Right lobe of liver (tissue), 6 donors: ENCODE measurements around the gene RADX. TPM values are rescaled to one million over a fixed set of nuclear protein-coding genes. Genes with fewer than 3 reads are reported as not detected.

ENCODE experiments used
- ATAC-seq, 4 donors: fragments of 200-7000 bp; cut with Tn5 transposase; one replicate each; pipeline ENCODE4 v1.9.1; 2020; ENCODE audit warnings: mild to moderate bottlenecking in 4 of 4, moderate library complexity in 4 of 4
- DNase-seq, 3 donors: peaks; one replicate each; pipeline ENCODE4 v3.0.0-alpha.2; 2020
- H3K27ac ChIP-seq, 3 donors: fragments of 200-600 bp; one replicate each; pipeline ENCODE4 v1.8.0; 2022
- H3K27me3 ChIP-seq, 2 donors: fragments of 200-600 bp; one replicate each; pipeline ENCODE4 v1.8.0; 2022
- H3K36me3 ChIP-seq, 4 donors: fragments of 200-600 bp; sonication (generic) in 1 of 4; one replicate each; pipeline versions ENCODE4 v1.5.1 to v1.8.0; 2017 to 2022; ENCODE audit warnings: control low read depth in 1 of 4
- H3K4me1 ChIP-seq, 4 donors: fragments of 200-600 bp; sonication (generic) in 1 of 4; one replicate each; pipeline versions ENCODE4 v1.5.1 to v1.8.0; 2017 to 2022; ENCODE audit warnings: control low read depth in 1 of 4
- H3K4me3 ChIP-seq, 3 donors: fragments of 200-600 bp; one replicate each; pipeline ENCODE4 v1.8.0; 2022
- H3K9me3 ChIP-seq, 4 donors: fragments of 200-600 bp; sonication (generic) in 1 of 4; one replicate each; pipeline versions ENCODE4 v1.5.1 to v1.8.0; 2017 to 2022; ENCODE audit warnings: control low read depth in 1 of 4
- POLR2A ChIP-seq: fragments of 450-650 bp; IDR thresholded peaks from one replicate; pipeline ENCODE4 v1.6.1; 2017; ENCODE audit warnings: antibody characterized with exemption, mild to moderate bottlenecking
- WGBS: methylation state at CpG from one replicate; pipeline ENCODE4 v1.1.6; 2018; ENCODE audit warnings: low coverage, low lambda C conversion rate; ENCODE audit not compliant: insufficient coverage; ENCODE audit errors: missing lambda C conversion rate; 5-methylcytosine and 5-hydroxymethylcytosine counted together
- intact Hi-C, 2 donors: fragments of 100-400 bp; cut with DNase I; formaldehyde crosslinking; loops; one replicate each; pipeline versions ENCODE4 v1.11.2 to v1.14.1; 2022
- total RNA-seq, 6 experiments: library from RNA; depleted of rRNA in 2 of 6; stranded (reverse); fragments of >200 nt in 2 of 6; fragmentation: NEBNext Ultra II Directional in 3 of 6; extraction: Animal tissue kit (Norgen Biotek cat#: 25700) in 3 of 6; gene quantifications; one replicate each; pipeline versions ENCODE4 v1.1.0 to v1.2.4, GENCODE V29; 2016 to 2023
- TF ChIP-seq, protein P1 (sequence below), 4 donors: fragments of 200-600 bp in 3 of 4; fragments of 450-650 bp in 1 of 4; IDR thresholded peaks; one replicate each; pipeline versions ENCODE4 v1.5.1 to v1.8.0; 2016 to 2022; ENCODE audit warnings: antibody characterized with exemption in 4 of 4, mild to moderate bottlenecking in 2 of 4
- donor health status: DM: no; HTN: yes; CAD: no.
- donor health status: DM: no; HTN: no; CAD: no.
- donor health status: DM: no; HTN: no; CAD: no.
- donor health status: DM: no; HTN: yes; CAD: no.
- donor health status: DM: no; HTN: yes; CAD: no.

The RADX gene
- total RNA-seq, 6 experiments from 2014 or later = 0.55 to 1.7 (median 1.3) TPM

DNA sequence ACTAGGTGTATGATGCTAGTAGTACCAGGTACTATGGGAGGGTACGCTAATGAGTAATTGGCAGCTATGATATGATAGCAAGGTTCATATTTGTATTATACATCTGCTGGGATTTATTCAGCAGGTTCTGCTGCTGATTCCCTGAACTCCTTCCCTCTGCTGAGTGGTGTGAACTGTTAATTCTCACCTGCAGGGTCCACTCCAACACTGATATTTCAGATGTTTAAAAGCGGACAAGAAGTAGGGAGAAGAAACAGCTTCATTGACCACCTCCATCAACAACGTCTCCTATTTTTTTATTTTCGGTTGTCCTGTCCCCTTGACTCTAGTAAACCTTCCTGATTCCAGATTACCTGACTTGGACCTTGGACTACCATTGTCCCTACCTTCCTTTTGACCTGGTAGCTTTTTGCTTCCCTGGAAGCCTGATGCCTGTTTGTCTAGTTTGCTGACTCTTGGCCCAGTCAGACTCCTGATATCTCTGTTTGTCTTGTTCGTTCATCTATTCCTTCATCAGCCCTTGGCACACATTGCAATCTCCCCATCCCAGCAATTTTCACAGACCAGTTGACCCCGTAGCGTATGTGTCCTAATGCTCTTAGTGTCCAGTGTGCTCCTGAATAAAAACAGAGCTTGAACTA lies 80.8 kb downstream of the RADX start:
- peak in 1 of 3 donors; percentile 52 for DNase-seq

DNA sequence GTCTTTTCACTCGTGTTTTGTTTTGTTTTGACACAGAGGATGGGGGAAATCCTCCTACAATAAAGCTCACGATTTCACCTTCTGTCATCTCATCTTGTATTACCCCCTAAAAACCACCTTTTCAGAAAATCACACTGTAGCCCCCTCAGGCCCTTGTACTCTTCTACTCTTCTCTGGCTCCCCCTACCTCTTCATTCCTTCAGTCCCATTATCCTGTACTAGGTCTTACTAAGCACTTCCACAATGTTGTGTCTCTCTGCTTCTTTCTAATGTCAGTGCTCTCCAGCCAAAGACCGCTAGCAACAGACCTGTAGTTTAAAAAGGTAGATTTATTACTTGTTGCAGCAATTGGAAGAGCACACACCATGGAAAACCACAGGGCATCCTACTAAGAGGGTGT lies 84.7 kb downstream of the RADX start:
- peaks cover 0 to 4% (median 0%) of the 10 kb centered on the region in 4 donors for H3K4me1 ChIP-seq
- peaks cover 0 to 9% of the 10 kb centered on the region in 2 donors for H3K27me3 ChIP-seq
- DNase-seq = no peak
- H3K36me3 ChIP-seq = no peaks in the 10 kb centered on the region
- no peak for ATAC-seq
- TF ChIP-seq, protein P1, sequence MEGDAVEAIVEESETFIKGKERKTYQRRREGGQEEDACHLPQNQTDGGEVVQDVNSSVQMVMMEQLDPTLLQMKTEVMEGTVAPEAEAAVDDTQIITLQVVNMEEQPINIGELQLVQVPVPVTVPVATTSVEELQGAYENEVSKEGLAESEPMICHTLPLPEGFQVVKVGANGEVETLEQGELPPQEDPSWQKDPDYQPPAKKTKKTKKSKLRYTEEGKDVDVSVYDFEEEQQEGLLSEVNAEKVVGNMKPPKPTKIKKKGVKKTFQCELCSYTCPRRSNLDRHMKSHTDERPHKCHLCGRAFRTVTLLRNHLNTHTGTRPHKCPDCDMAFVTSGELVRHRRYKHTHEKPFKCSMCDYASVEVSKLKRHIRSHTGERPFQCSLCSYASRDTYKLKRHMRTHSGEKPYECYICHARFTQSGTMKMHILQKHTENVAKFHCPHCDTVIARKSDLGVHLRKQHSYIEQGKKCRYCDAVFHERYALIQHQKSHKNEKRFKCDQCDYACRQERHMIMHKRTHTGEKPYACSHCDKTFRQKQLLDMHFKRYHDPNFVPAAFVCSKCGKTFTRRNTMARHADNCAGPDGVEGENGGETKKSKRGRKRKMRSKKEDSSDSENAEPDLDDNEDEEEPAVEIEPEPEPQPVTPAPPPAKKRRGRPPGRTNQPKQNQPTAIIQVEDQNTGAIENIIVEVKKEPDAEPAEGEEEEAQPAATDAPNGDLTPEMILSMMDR (IDR thresholded peaks at IDR 0.05) = no peak
- TF ChIP-seq POLR2A = no peak
- WGBS = 38% methylated on average over 3 of the region's 3 CpGs
- no peak overlapping the region for H3K4me3 ChIP-seq
- intact Hi-C loops = no loop called here
- H3K9me3 ChIP-seq = no peaks in the 10 kb centered on the region
- no peak overlapping the region for H3K27ac ChIP-seq

More for the DNA sequence above, 80.8 kb downstream of the RADX start:
- no peaks in the 10 kb centered on the region for H3K9me3 ChIP-seq
- H3K27ac ChIP-seq = peak overlapping the region in 1 of 3 donors; percentile 11
- peak overlapping the region in 2 of 3 donors; percentile 14 to 18 for H3K4me3 ChIP-seq
- H3K4me1 ChIP-seq = peaks cover 0 to 4% (median 0%) of the 10 kb centered on the region in 4 donors
- no peaks in the 10 kb centered on the region for H3K36me3 ChIP-seq
- H3K27me3 ChIP-seq = peaks cover 0 to 5% of the 10 kb centered on the region in 2 donors
- 28% methylated on average over 7 of the region's 7 CpGs for WGBS
- TF ChIP-seq, protein P1 (IDR thresholded peaks at IDR 0.05) = peak in 2 of 4 donors; percentile 18 to 26
- no peak for TF ChIP-seq POLR2A
- peak; percentile 72 to 88 (median 79) for ATAC-seq
- intact Hi-C loops = no loop called here

DNA sequence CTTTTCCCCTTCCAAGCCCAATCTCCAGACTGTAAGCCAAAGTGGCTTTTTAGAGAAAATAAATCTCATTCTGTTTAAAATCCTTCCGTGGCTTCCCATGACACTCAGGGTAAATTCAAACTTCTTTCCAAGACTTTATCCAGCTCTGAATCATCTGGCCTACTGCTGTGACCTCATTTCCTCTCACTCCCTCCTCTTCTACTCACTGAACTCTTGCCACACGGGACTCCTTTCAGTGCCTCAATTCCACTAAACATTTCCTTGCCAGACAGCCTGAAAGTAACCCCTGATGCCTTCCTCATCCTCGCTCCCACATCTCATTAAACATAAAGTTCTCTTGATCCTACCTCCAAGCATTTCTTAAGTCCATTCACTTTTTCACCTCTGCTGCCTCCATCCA lies 86.9 kb downstream of the RADX start:
- intact Hi-C loops = no loop called here
- no peak overlapping the region for H3K4me3 ChIP-seq
- no peak overlapping the region for H3K27ac ChIP-seq
- peaks cover 0 to 6% of the 10 kb centered on the region in 2 donors for H3K27me3 ChIP-seq
- no peak for DNase-seq
- H3K9me3 ChIP-seq = no peaks in the 10 kb centered on the region
- no peak for ATAC-seq
- 69% methylated on average over 3 of the region's 3 CpGs for WGBS
- H3K36me3 ChIP-seq = no peaks in the 10 kb centered on the region
- no peaks in the 10 kb centered on the region for H3K4me1 ChIP-seq
- no peak for TF ChIP-seq POLR2A
- TF ChIP-seq, protein P1 (IDR thresholded peaks at IDR 0.05) = no peak

DNA sequence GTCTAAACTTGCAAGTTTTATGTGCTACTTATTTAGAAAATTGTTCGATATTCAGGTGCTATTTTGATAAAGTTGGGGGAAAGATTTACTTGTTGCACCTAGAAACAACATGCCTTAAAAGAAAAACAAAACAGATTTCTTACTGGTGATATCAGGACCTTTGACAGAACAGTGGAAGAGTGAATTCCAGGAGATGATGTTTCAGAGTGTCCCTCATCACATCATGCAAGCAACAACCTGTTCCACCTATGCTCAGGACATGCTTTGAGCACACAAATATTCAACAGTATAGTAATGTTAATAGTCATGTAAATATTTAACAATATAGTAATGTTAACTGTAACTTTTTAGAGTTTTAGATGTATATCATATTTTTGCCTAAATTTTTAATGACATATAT lies 90.9 kb downstream of the RADX start:
- Histone ChIP-seq H3K4me1 (no peaks in the 10 kb centered on the region), H3K9me3 (no peaks in the 10 kb centered on the region), H3K27me3 (peaks cover 0 to 4% of the 10 kb centered on the region in 2 donors), H3K4me3 (no peak overlapping the region), H3K27ac (no peak overlapping the region), H3K36me3 (no peaks in the 10 kb centered on the region)
- no peak for TF ChIP-seq POLR2A
- TF ChIP-seq, protein P1 (IDR thresholded peaks at IDR 0.05) = no peak
- ATAC-seq (no peak), DNase-seq (no peak)
- WGBS = 36% methylated on average over 1 of the region's 1 CpG
- intact Hi-C loops = no loop called here
